SK-MEL-5 (cell line): Measurements from ENCODE around the gene AGPAT2. TPM values are rescaled to one million over a fixed set of nuclear protein-coding genes. Genes with fewer than 3 reads are reported as not detected.
"Not testable (repeated sequence)": the region's sequence is repeated elsewhere in the genome, so short reads cannot be mapped to it uniquely, and the experiment has no call there.

ENCODE experiments used
- DNase-seq: peaks from one replicate; pipeline ENCODE4 v3.0.0-alpha.2; 2016; ENCODE audit warnings: low read depth, low spot score
- in situ Hi-C: cut with HindIII; loops from 2 replicates; pipeline ENCODE4 v1.10.0; 2016; ENCODE audit warnings: low sequenced_read_pairs, high pct_unique_total_duplicates, low pct_unique_long_range_greater_than_20kb
- total RNA-seq: library from RNA; depleted of rRNA; stranded (reverse); fragments of >200 nt; shearing (Covaris generic); gene quantifications from 2 replicates; pipeline ENCODE4 v1.2.3, GENCODE V29; 2014

AGPAT2 gene
- total RNA-seq, 1 experiment from 2014 or later, result 52.3 TPM

GRCh38 chr9:136646827-136647711, 40.2 kb downstream of the AGPAT2 start:
- no peak for DNase-seq
- in situ Hi-C loops, result no loop called here

DNA sequence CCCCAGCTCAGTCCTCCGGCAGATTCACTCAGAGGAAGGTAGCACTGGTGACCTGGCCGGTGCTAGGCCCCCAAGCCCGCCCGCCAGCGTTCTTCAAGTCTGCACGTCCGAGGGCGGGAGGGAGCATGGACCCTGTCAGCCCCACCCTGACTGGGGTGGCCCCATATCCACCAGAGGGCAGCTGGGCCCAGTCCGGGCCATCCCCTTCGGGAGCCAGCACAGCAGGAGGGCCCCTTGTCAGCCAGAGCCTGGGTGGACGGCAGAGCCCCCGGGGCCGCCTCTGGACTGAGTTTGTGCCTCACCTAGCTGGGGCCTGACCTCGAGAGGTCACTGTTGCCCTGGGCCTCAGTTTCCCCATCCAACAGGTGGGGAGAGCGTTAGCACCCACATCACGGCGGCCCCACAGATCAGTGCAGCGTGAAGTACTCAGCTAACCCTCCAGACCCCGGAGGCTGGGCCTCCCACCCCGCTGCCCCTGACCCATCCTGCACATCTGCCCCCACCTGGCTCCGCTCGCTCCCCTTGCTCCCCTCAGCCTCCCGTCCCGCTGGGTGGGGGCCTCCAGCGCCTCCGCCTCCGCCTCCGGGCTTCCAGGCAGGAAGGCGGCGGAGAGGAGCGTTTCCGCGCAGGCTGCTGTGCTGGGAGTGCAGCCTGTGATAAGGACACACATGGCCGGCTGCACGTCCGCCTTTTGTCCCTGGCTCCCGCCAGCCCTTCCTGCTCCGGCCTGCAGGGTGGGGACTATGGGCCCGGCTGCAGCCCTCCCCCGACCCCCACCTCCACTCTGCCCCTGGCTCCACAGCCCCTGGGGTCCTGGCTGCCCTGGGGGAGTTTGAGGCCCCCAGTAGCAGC, 41.1 kb downstream of the AGPAT2 start:
- DNase-seq, result no peak
- in situ Hi-C loops, result no loop called here

- DNase-seq, result no peak
- in situ Hi-C loops, result no loop called here
These were observed 41.8 kb downstream of the AGPAT2 start for GRCh38 chr9:136645352-136645902.

DNA sequence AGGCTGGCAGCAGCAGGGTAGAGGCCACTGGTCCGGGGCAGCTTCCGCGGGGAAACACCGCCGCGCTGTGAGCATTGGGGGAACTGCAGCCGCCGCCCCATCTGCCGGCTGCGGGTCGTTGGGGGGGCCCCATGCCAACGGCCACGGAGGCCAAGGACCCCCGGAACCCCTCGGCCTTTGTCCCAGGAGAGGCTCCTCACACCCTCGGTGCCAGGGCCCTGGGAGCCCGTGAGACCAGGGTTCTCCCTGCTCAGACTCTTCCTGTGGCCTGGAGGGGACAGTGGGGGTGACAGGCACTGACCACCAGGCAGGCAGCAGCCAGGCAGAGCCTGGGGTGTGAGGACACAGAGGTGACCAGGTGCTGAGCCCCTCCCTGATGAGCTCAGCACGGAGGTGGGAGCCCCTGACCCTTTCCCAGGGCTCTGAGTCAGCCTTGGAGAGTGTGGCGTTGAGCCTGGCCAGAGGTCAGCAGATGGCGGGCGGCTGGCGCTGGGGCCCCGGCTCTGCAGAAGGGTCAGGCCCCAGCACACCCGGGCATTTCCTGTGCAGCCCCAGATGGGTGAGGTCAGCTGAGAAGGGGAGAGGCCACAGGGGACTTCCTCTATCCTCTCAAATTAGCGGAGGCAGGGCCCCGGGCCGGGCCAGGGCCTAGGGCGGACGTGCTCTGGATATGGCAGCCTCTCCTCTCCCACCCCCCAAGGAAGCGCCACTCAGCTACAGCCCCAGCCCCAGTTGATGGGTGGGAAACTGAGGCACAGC, 42.5 kb downstream of the AGPAT2 start:
- DNase-seq, result peak; percentile 76
- in situ Hi-C loops, result no loop called here

GRCh38 chr9:136644343-136644592, 43.0 kb downstream of the AGPAT2 start:
- DNase-seq, result no peak

GRCh38 chr9:136643596-136644342, 43.5 kb downstream of the AGPAT2 start:
- DNase-seq, result no peak
- in situ Hi-C loops, result no loop called here

More at GRCh38 chr9:136644343-136644592, 43.0 kb downstream of the AGPAT2 start:
- in situ Hi-C loops, result no loop called here

GRCh38 chr9:136642439-136642921, 44.8 kb downstream of the AGPAT2 start:
- in situ Hi-C loops, result no loop called here
- no peak for DNase-seq

DNA sequence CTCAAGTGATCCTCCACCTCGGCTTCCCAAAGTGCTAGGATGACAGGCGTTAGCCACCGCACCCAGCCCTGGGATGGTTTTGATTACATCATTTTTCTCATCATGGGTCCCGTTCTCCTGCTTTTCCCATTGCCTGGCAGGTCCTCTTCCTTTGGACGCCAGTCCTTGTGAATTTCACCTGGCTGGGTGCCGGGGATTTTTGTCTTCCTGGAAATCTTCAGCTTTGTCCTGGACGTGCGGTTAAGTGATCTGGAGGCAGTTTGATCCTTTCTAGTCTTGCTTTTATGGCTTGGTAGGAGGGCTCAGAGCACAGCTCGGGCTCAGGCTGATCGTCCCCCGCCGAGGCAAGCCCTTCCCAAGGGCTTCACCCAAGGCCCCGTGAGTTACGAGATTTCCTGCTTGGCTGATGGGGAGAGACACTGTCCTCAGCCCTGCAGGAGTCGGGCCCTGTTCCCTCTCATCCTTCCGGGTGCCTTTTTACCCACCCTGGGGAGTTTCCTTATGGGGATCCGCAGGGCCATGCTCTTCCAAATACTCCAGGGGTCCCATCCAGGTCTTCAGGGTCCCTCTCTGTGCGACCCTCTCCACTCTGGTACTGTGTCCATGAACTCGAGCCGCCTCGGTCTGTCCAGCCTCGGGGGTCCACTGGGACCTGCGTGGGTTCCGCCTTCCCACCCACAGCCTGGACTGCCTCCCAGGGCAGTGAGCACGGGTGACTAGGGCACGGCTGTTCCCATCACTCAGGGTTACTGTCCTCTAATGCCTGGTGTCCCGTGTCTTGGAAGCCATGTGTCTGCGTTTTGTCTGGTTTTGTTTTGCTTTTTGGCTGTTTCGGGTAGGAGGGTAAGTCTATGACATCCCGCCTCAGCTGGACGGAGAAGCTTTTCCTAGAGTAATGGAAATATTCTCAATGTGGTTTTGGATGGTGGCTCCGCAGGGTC, 46.8 kb downstream of the AGPAT2 start:
- no peak for DNase-seq
- in situ Hi-C loops, result no loop called here

- in situ Hi-C loops, result no loop called here
- no peak for DNase-seq
These were observed 52.4 kb downstream of the AGPAT2 start for GRCh38 chr9:136634904-136635303.

GRCh38 chr9:136632491-136633106, 54.7 kb downstream of the AGPAT2 start:
- DNase-seq, in situ Hi-C loops: not testable (repeated sequence)

DNA sequence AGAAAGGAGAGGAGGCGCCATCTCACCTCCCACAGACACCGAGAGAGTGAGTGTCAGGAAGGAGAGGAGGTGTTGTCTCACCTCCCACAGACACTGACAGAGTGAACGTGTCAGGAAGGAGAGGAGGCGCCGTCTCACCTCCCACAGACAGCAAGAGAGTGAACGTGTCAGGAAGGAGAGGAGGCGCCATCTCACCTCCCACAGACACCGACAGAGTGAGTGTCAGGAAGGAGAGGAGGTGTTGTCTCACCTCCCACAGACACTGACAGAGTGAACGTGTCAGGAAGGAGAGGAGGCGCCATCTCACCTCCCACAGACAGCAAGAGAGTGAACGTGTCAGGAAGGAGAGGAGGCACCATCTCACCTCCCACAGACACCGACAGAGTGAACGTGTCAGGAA, 55.2 kb downstream of the AGPAT2 start:
- in situ Hi-C loops, result not testable (repeated sequence)

GRCh38 chr9:136631038-136632000, 55.9 kb downstream of the AGPAT2 start:
- peak; percentile 84 for DNase-seq
- in situ Hi-C loops, result no loop called here

More for the DNA sequence above, 55.2 kb downstream of the AGPAT2 start:
- DNase-seq, result not testable (repeated sequence)

- in situ Hi-C loops, result no loop called here
- DNase-seq, result no peak
These were observed 56.6 kb downstream of the AGPAT2 start for GRCh38 chr9:136630662-136630992.

DNA sequence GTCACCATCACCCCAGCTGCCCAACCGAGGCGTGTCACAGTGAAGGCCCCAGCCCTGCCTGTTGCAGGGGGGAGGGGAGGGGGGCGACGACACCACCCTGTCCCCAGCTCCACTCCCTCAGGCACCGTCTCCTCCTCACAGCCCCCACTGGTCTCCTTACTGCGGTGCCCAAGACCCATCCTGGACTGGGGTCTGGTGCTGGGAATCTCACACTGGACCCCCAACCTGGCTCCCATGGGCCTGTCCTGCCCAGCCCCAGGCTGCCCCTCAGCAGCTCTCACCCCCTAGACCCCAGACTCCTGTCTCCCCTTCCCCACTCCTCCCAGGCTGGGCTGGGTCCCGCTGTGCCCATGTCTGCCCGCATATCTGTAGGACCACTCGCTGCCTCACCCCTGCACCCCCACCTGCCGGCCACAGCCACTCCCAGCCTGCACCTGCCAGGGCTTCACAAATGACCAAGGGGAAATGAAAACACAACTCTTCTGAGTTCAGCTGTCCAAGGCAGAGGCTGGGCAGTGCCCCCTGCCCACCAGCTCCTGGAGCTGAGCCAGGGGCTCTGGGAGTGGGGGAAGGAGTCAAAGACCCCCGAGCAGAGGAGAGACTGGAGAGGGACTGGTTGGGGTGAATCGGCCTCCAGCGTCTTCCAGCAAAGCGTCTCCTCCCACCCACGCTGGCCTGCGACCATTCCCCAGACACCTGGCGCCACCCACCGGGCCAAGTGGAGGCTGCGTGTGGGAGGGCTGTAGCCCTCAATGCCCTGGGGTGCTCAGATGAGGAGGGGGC, 57.2 kb downstream of the AGPAT2 start:
- in situ Hi-C loops, result no loop called here
- DNase-seq, result peak; percentile 63
